NOMO-1 treated with dmso at 0.1 percent for 144 hours (cell line): ENCODE results near the gene AATF.

Source experiments
- DNase-seq: peaks from one replicate; lab custom pipeline; 2025; ENCODE audit not compliant: unreplicated experiment; lab: John Stamatoyannopoulos, UW

AATF gene

GRCh38 chr17:37041932-37042331, 93.2 kb downstream of the AATF start:
- DNase-seq = no peak

DNA sequence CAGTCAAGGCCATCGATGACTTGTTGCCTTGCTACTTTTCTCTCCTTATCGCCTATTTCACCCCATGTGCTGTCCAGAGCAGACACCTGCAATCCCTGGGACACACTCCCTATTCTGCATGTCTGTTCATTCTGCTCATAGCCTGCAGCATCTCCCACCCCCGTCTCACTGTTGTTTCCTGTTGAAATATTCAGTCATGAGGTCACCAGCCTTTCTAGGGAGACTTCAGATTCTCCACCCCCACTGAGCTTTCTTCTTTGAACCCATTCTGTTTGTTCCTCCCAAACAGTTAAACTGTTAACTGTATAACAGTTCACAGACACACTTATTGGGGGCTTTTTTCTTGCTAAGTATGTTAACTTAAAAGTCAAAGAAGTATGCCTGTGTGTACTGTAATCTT, 94.4 kb downstream of the AATF start:
- DNase-seq = no peak

DNA sequence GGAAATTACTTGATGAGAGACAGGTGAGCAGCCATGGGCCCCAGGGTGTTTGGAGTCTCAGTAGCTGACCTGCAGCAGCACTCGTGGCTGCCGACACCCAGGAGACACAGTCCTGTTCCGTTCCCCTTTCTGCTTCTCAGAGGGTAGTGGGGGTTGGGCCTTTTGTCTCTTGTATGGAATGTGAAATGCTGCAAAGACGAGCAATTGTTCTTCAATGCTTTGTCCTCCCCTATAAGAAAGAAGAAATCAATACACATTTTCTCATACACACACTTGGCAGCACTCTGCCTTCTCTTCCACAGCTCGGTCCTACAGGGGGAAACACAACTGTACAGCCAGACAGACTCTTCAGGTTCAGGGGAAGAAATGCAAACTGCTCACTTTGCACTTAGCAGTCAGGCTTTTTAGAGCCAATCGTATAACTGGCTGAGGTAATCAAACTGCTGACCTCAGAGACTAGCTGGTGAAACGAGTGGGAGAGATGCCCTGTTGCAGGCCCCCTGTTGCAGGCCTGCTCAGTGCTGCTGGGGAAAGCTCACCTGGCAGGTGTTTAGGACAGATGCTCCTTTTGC, 96.7 kb downstream of the AATF start:
- no peak for DNase-seq

DNA sequence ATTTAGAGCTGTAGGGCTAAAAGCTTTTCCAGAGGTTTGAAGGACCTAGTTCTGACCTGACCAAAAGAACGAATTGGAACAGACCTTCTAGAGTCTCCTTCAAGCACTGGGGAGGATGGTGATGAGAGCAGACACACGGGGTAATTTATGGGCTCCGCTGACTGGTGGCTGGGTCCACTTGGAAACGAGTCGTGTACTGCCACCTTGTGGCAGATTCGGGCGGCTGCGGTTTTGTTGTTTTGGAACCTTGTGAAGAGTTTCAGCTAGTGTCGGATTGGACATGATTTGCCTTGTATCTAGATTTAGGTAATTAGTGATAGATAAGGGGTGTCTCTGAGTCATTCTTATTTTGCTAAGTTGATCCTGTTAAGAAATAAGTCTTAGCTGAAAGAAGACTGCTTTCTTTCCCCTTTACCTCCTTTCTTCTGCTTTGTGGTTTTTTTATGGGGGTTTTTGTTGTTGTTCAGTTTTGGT, 98.9 kb downstream of the AATF start:
- DNase-seq = peak; percentile 12

GRCh38 chr17:37048811-37049210, 100.1 kb downstream of the AATF start:
- DNase-seq = no peak

GRCh38 chr17:37050920-37051319, 102.2 kb downstream of the AATF start:
- DNase-seq = no peak

DNA sequence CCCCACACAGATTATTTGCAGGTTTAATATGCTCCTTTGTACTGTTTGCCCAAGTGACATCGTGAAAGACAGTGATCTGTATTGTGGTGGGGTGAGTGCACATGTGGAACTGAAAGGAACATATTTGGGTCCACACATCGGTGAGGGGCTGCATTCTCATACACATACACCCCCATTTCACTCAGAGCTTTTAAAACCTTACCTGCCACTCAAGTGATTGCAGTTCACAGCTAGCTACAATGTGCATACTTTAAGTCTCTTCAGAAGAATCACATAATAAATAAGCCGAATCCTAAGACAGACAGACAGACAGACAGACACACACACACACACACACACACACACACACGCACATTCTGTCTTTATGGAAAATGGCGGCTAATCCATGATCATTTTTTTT, 102.6 kb downstream of the AATF start:
- no peak for DNase-seq

- no peak for DNase-seq
These were observed 103.1 kb downstream of the AATF start for GRCh38 chr17:37051833-37052232.

- DNase-seq = no peak
These were observed 103.7 kb downstream of the AATF start for GRCh38 chr17:37052450-37052849.

DNA sequence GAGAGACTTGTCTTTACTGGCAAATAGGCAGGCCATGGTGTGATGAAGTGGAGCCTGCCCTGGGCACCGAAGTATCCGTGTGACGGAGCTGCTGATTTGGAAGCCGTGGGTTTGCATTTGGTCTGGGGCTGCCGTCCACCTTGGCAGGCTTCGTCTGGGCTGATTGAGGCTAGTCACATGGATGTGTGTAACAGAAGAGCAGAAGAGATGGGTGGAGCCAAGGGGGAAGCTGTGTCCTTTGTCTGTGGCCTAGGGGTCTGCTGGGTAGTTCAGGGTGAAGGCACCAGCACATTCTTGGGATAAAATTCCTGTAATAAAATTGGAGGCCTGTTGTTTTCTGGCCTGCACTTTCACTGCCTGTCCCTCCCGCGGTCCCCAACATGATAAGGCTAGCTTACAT, 106.1 kb downstream of the AATF start:
- DNase-seq = no peak

GRCh38 chr17:37056622-37057021, 107.9 kb downstream of the AATF start:
- no peak for DNase-seq

DNA sequence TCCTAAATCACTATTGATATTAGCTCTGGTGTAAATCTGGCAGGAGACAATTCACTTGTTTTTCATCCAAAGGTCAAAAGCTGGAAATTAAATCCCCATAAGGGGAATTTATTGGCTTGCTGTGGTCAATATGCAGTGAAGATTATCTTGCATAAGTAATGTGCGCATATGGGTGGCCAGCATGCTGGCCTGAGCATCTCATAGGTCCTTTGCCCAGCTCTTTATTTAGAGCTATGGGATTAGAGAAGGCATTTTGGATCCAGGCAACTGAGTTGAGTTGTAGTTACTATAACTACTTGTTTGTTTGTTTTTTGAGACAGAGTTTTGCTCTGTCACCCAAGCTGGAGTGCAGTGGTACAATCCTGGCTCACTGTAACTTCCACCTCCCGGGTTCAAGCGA, 110.7 kb downstream of the AATF start:
- DNase-seq = no peak

- no peak for DNase-seq
These were observed 111.3 kb downstream of the AATF start for GRCh38 chr17:37060094-37060493.

GRCh38 chr17:37060928-37061327, 112.2 kb downstream of the AATF start:
- no peak for DNase-seq

DNA sequence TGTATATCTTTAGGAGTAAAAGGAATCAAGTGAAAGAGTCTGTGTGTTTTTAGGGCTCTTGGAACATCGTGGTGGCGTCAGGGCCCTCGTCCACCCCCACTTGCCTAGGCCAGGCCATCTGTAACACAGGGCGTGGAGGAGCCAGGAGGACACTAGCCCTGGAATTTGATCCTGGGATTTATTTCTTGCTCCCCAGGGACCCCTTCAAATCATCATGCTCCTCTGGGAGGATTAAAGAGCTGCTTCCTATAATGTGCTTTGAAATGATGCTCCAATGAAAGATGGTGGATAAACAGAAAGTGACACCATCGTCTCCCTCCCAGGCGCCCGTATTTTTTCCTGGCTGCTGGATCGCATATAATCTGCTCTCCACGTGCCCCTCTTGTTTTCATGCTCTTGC, 113.3 kb downstream of the AATF start:
- DNase-seq = no peak

- DNase-seq = no peak
These were observed 115.5 kb downstream of the AATF start for GRCh38 chr17:37064206-37064605.

GRCh38 chr17:37064956-37065355, 116.2 kb downstream of the AATF start:
- no peak for DNase-seq

DNA sequence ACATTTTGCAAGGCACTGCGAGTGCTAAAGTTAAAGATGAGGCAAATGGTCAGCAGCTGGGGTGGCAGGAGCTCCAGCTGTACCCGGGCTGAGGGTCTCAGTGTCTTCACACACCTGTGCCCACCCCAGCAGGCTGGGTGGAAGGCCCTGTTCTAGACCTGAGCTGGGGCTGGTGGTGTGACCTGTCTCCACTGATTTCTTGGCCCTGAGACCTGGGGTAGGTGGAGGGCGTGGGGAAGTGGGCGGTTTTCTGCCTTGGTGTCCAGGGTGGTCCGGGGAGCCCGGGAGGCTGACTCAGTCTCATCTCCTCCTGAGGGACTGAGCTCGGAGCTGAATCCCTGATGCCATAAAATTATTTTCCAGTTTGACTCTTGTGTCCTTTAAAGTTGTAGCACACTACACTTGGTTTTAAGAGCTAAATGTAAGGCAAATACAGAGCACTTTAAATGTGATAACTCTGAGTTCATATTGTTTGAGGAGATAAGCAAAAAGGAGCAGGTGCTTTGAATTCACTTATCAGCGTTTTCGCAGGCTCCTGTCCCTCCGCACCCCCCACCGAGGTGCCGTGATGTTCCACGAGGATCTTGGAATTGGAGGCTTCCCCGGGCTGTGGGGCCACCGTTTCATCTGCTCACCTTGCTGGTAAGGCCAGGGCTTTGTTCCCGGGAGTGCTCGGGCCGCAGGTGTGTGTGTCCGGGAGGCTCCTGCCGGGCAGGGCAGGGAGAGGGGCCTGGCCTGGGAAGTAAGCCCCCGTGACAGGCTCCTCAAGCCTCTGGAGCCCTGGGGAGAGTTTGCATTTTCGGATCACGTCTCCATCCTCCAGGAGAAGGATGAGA, 117.0 kb downstream of the AATF start:
- no peak for DNase-seq

DNA sequence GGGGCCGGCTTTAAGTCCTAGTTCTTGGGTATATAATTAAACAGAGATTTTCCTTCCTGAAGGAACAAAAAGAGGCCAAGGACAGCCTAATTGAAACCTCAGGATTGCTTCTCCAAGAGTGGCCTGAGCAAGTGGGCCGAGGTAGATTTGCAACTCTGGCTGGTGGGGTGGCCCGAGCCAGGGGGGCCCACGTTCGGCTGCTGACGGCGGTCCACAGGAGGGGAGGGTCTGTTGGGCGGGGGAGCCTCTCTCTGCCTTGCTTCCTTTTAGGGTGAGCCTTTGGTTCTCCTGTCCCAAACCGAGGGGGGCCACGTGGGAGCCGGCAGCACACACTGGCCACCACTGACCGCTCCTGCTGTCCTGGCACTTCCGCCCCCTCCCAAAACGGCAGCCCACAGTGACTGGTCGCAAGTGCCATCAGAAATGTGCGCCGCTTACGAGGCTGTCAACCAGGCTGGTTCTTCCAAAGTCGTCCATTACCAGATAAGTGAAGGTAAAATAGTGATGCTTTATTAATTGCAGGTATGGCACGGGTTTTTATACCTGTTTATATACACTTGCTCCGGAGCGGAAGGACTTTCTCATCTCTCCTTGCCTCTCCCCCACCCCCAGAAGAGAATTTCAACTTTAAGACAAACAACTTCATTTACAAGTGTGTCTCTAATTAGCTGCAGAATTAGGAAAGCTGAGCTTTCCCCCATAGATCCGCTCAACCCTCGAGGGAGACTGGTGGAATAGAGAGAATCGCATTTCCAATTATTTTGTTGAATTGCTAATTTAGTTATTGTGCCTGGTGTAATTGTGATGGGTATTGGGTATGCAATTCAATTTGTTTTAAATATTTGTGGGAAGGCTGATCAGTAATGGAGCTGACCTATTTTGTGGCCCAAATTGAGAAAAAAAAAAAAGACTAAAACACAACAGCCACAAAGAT, 117.8 kb downstream of the AATF start:
- DNase-seq = no peak

DNA sequence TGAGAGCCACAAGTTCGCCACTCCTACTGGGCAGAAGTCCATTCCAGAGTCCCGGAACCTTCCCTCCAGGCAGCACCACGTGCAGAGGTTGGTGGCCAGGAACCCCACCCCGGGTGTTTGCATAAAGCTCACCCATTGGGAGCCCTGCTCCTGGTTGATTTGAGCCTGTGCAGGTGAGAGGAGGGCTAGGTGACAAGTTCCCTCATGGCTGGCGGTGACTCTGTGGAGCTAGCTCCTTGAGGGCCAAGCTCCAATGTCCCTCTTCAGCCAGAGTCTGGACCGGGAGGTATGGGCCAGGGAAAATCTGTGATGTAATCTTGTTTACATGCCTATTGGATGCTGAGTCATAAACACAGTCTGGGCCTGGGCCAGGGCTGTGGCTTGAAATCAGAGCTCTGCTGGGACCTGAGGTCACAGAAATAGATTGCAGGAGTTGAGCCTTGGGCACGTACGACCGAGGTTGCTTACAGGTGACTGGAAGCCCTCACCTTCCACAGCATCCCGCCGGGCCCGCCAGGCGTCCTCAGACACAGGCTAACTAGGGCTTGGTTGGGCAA, 118.9 kb downstream of the AATF start:
- DNase-seq = no peak

- DNase-seq = no peak
These were observed 119.5 kb downstream of the AATF start for GRCh38 chr17:37068266-37068665.
